K562 (cell line): ENCODE data around the gene GMNC. TPM values are rescaled to one million over a fixed set of nuclear protein-coding genes. Genes with fewer than 3 reads are reported as not detected.

Experiments
- ATAC-seq: fragments of 200-7000 bp; cut with Tn5 transposase; 3 replicates; pipeline ENCODE4 v1.9.1; 2020; ENCODE audit warnings: moderate library complexity
- BruUV-seq: library from RNA; stranded (reverse); fragments of 400-500 nt; replicated peaks from 2 replicates; lab custom pipeline; 2021; lab: Mats Ljungman, UMichigan
- CTCF ChIA-PET: fragments of 300-600 bp; formaldehyde crosslinking; extraction: SDS; loops from one replicate; lab custom pipeline; 2021; ENCODE audit warnings: low intra/inter-chr PET ratio; lab: Yijun Ruan, JAX
- POLR2A ChIA-PET: fragments of 300-600, 350-650 bp; sonication (Branson Sonifier 250); formaldehyde crosslinking; extraction: SDS; loops from one replicate; lab custom pipeline; 2021; ENCODE audit warnings: antibody characterized with exemption, inconsistent platforms; lab: Yijun Ruan, JAX
- DNase-seq, 4 experiments: peaks; one replicate each; pipeline versions ENCODE4 v3.0.0 to v3.0.0-alpha.2; 2011 to 2018; ENCODE audit warnings: low spot score in 3 of 4, mixed read lengths in 3 of 4; ENCODE audit errors: extremely low read depth in 1 of 4
- FAIRE-seq: peaks from 2 replicates; lab custom pipeline; 2011; peaks lifted over from hg19 to GRCh38; lab: Jason Lieb, UNC
- H2AFZ ChIP-seq: 2 replicates; pipeline ENCODE4 v1.6.0; 2011; ENCODE audit warnings: low read depth, low read length, control low read depth, inconsistent platforms
- H3K27ac ChIP-seq: fragments of 200-600 bp; 3 replicates; pipeline ENCODE4 v1.8.0; 2011; ENCODE audit warnings: low read depth, mild to moderate bottlenecking, control low read depth, inconsistent platforms, low read length, moderate library complexity, mixed read lengths; ENCODE audit errors: extremely low read depth
- H3K27me3 ChIP-seq, 2 experiments: fragments of 300-600 bp in 1 of 2; 2 replicates in 1 of 2; 3 replicates in 1 of 2; pipeline versions ENCODE4 v1.6.0 to v1.8.0; 2011; ENCODE audit warnings: inconsistent platforms in 2 of 2, low read length in 2 of 2, mild to moderate bottlenecking in 1 of 2, mixed read lengths in 1 of 2, moderate library complexity in 1 of 2; ENCODE audit not compliant: control insufficient read depth in 2 of 2, insufficient read depth in 2 of 2
- H3K36me3 ChIP-seq: fragments of 300-600 bp; 3 replicates; pipeline ENCODE4 v1.8.0; 2011; ENCODE audit warnings: mild to moderate bottlenecking, low read length, inconsistent platforms; ENCODE audit not compliant: control insufficient read depth, insufficient read depth
- H3K4me1 ChIP-seq, 2 experiments: fragments of 200-600 bp in 1 of 2; replicated peaks in 1 of 2; 2 replicates in 1 of 2; 3 replicates in 1 of 2; pipeline versions ENCODE4 v1.5.1 to v1.8.0; 2011; ENCODE audit warnings: inconsistent platforms in 2 of 2, low read length in 2 of 2, mild to moderate bottlenecking in 1 of 2, mixed read lengths in 1 of 2, moderate library complexity in 1 of 2; ENCODE audit not compliant: control insufficient read depth in 2 of 2, insufficient read depth in 2 of 2
- H3K4me2 ChIP-seq: 2 replicates; pipeline ENCODE4 v1.6.1; 2011; ENCODE audit warnings: low read length, control low read depth, inconsistent platforms, mixed read lengths; ENCODE audit not compliant: insufficient read depth
- H3K4me3 ChIP-seq: fragments of 200-600 bp; sonication (generic), shearing (Covaris generic); 2 replicates; pipeline ENCODE4 v1.5.1; 2016; ENCODE audit warnings: control low read depth, inconsistent platforms
- H3K79me2 ChIP-seq: fragments of 200-600 bp; 3 replicates; pipeline ENCODE4 v1.8.0; 2011; ENCODE audit warnings: low read length, inconsistent platforms; ENCODE audit not compliant: control insufficient read depth, insufficient read depth
- H3K9ac ChIP-seq, 2 experiments: 2 replicates each; pipeline versions ENCODE4 v1.6.0 to v1.6.1; 2011; ENCODE audit warnings: low read depth in 2 of 2, low read length in 2 of 2, control low read depth in 1 of 2, inconsistent platforms in 1 of 2, mild to moderate bottlenecking in 1 of 2, mixed read lengths in 1 of 2; ENCODE audit not compliant: insufficient read depth in 1 of 2
- H3K9me1 ChIP-seq: one replicate; pipeline ENCODE4 v1.6.0; 2011; ENCODE audit warnings: inconsistent platforms, mild to moderate bottlenecking, low read length, moderate library complexity; ENCODE audit not compliant: control insufficient read depth, insufficient read depth
- H3K9me3 ChIP-seq: replicated peaks from 2 replicates; pipeline ENCODE4 v1.5.1; 2011; ENCODE audit warnings: low read depth, low read length, inconsistent platforms; ENCODE audit not compliant: control insufficient read depth, insufficient read depth
- H4K20me1 ChIP-seq: replicated peaks from 2 replicates; pipeline ENCODE4 v1.6.1; 2011; ENCODE audit warnings: low read length, inconsistent platforms, mixed read lengths; ENCODE audit not compliant: control insufficient read depth, insufficient read depth
- BRD4 ChIP-seq: fragments of 200-600 bp; sonication (generic); IDR thresholded peaks from 2 replicates; pipeline ENCODE4 v1.6.1; 2017; ENCODE audit warnings: inconsistent platforms
- CBX2 ChIP-seq: fragments of 200-600 bp; sonication (generic); IDR thresholded peaks from one replicate; pipeline ENCODE4 v1.6.1; 2012; ENCODE audit warnings: mild to moderate bottlenecking, low read length, inconsistent platforms; ENCODE audit not compliant: insufficient read depth, poor library complexity, severe bottlenecking
- CREBBP ChIP-seq: IDR thresholded peaks from one replicate; pipeline ENCODE4 v1.6.1; 2012; ENCODE audit warnings: low read depth, mild to moderate bottlenecking, control low read depth, inconsistent platforms, low read length
- FIP1L1 ChIP-seq: fragments of 200-400 bp; formaldehyde crosslinking; IDR thresholded peaks from 2 replicates; pipeline ENCODE4 v1.6.1; 2018; ENCODE audit warnings: mild to moderate bottlenecking, low read depth, low read length; ENCODE audit not compliant: poor library complexity, severe bottlenecking
- L3MBTL2 ChIP-seq: fragments of 450-650 bp; IDR thresholded peaks from 2 replicates; pipeline ENCODE4 v1.6.1; 2016; ENCODE audit warnings: mild to moderate bottlenecking, moderate library complexity
- LEF1 ChIP-seq: fragments of 450-650 bp; IDR thresholded peaks from 2 replicates; pipeline ENCODE4 v1.6.1; 2016; ENCODE audit warnings: mild to moderate bottlenecking
- NFE2 ChIP-seq: IDR thresholded peaks from 2 replicates; pipeline ENCODE4 v1.6.1; 2014; ENCODE audit warnings: antibody characterized with exemption, low read depth
- RBBP5 ChIP-seq: fragments of 200-600 bp; sonication (generic); IDR thresholded peaks from 2 replicates; pipeline ENCODE4 v1.6.1; 2012; ENCODE audit warnings: borderline replicate concordance, mild to moderate bottlenecking, low read length, control low read depth, inconsistent platforms; ENCODE audit not compliant: insufficient read depth, poor library complexity, severe bottlenecking
- RFX7 ChIP-seq: fragments of 250-450 bp; sonication (Bioruptor Pico); IDR thresholded peaks from 2 replicates; pipeline ENCODE4 v1.5.1; 2021; ENCODE audit warnings: mild to moderate bottlenecking
- SMARCB1 ChIP-seq: IDR thresholded peaks from 2 replicates; pipeline ENCODE4 v1.6.1; 2011; ENCODE audit warnings: improper control_type of control experiment, low read depth; ENCODE audit not compliant: insufficient read length
- SNRNP70 ChIP-seq: fragments of 200-400 bp; formaldehyde crosslinking; optimal IDR thresholded peaks from 2 replicates; pipeline ENCODE3; 2017; ENCODE audit warnings: low read depth, low read length
- SRSF3 ChIP-seq: fragments of 200-400 bp; formaldehyde crosslinking; IDR thresholded peaks from 2 replicates; pipeline ENCODE4 v1.6.1; 2016; ENCODE audit warnings: mild to moderate bottlenecking, low read length, moderate library complexity; ENCODE audit not compliant: insufficient read depth
- SRSF7 ChIP-seq: fragments of 200-400 bp; formaldehyde crosslinking; optimal IDR thresholded peaks from 2 replicates; pipeline ENCODE3; 2017; ENCODE audit warnings: mild to moderate bottlenecking, low read depth, low read length
- ZNF561 ChIP-seq: fragments of 450-650 bp; formaldehyde crosslinking; conservative IDR thresholded peaks from 2 replicates; pipeline ENCODE4 v1.4.0; 2020; ENCODE audit warnings: mild to moderate bottlenecking, moderate library complexity
- WGBS: fragments of 100-300 bp; shearing (Covaris generic); methylation state at CpG from one replicate; pipeline ENCODE4 v1.1.6; 2016; ENCODE audit warnings: low coverage, mixed read lengths; ENCODE audit not compliant: insufficient coverage; ENCODE audit errors: missing lambda C conversion rate; 5-methylcytosine and 5-hydroxymethylcytosine counted together
- in situ Hi-C: fragments of 300-500 bp; cut with MboI; formaldehyde crosslinking; loops from 4 replicates; pipeline ENCODE4 v1.15.0; 2018; ENCODE audit warnings: inconsistent platforms, mixed read lengths
- intact Hi-C: fragments of 100-400 bp; cut with micrococcal nuclease; formaldehyde crosslinking; loops from 2 replicates; pipeline ENCODE4 v1.14.2; 2022
- polyA plus RNA-seq, 8 experiments: library from polyadenylated mRNA; depleted of rRNA in 4 of 8; stranded (reverse) in 5 of 8; unstranded in 3 of 8; fragments of >200 nt; fragmentation: Nextera tagmentation in 2 of 8; fragmentation: Illumina TruSeq in 1 of 8; extraction: Ambion mirVana in 2 of 8; extraction: Trizol in 1 of 8; gene quantifications; 2 replicates each; pipeline versions ENCODE4 v1.2.1 to v1.2.3, GENCODE V29; 2011 to 2014; ENCODE audit warnings: inconsistent platforms in 1 of 8, missing spikeins in 1 of 8
- total RNA-seq, 7 experiments: library from RNA; depleted of rRNA in 6 of 7; stranded (reverse); fragments of >200 nt in 6 of 7; fragmentation: Illumina TruSeq in 2 of 7; extraction: Trizol in 2 of 7; gene quantifications; 2 replicates each; pipeline versions ENCODE4 v1.2.1 to v1.2.3, GENCODE V29; 2011 to 2021; ENCODE audit warnings: low replicate concordance in 1 of 7
- TF ChIP-seq, protein P1 (sequence below): IDR thresholded peaks from 3 replicates; pipeline ENCODE4 v1.6.1; 2011; ENCODE audit warnings: borderline replicate concordance, mild to moderate bottlenecking; ENCODE audit not compliant: insufficient read length, insufficient read depth
- TF ChIP-seq, protein P2 (sequence below): sonication (generic); IDR thresholded peaks from 2 replicates; pipeline ENCODE4 v1.6.1; 2016

GMNC gene
- total and polyA plus RNA-seq, 9 of the 15 experiments (the other 6 are each of a cell fraction or from before 2014, with no cell fraction given): not detected

DNA sequence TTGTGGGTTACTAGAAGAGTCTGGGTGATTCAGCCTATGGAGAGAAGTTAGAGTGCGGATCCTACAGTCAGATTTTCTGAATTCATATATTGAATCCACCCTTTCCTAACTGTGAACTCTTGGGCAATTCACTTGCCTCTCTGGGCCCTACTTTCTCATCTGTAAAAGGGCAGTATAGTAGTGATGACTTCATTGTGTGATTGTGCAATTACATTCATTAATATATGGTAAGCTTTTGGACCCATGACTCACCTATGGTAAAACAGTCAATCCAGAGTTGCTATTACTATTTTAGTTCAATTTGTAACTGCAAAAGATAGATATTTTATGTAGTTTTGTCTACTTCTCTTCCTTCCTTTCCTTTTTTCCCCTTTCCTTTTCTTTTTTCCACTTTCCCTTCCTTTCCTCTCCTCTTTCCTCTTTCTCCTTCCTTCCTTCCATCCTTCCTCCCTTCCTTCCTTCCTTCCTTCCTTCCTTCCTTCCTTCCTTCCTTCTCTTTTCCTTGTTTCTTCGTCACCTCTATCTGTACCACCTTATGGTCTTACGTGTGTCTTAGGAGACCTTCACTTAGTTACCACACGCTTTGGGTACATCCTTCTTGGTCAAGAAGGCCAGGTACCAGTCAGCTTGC, 37.0 kb downstream of the GMNC start:
- no peak overlapping the region for H2AFZ ChIP-seq
- H3K4me1 ChIP-seq: no peaks in the 10 kb centered on the region
- 9% methylated on average over 3 of the region's 4 CpGs for WGBS
- H3K36me3 ChIP-seq: no peaks in the 10 kb centered on the region
- POLR2A ChIA-PET: no interaction called here
- FAIRE-seq (no peak), DNase-seq (no peak), ATAC-seq (no peak)
- BruUV-seq: no TSS peak
- no peak overlapping the region for H3K9ac ChIP-seq
- H3K79me2 ChIP-seq: no peaks in the 10 kb centered on the region
- H3K9me3 ChIP-seq: no peaks in the 10 kb centered on the region; the same call in 1 of the 2 replicates
- in situ Hi-C loops (no loop called here), intact Hi-C loops (no loop called here)
- H3K9me1 ChIP-seq: no peaks in the 10 kb centered on the region
- no peaks in the 10 kb centered on the region for H4K20me1 ChIP-seq
- no peak overlapping the region for H3K27ac ChIP-seq
- TF ChIP-seq RBBP5 (no peak), CBX2 (no peak), SMARCB1 (no peak), NFE2 (no peak), SRSF3 (no peak), LEF1 (no peak), SNRNP70 (no peak), RFX7 (no peak), CREBBP (no peak), FIP1L1 (no peak), SRSF7 (no peak), BRD4 (no peak), ZNF561 (CRISPR knock-in tag) (no peak), L3MBTL2 (no peak)
- TF ChIP-seq, protein P1, sequence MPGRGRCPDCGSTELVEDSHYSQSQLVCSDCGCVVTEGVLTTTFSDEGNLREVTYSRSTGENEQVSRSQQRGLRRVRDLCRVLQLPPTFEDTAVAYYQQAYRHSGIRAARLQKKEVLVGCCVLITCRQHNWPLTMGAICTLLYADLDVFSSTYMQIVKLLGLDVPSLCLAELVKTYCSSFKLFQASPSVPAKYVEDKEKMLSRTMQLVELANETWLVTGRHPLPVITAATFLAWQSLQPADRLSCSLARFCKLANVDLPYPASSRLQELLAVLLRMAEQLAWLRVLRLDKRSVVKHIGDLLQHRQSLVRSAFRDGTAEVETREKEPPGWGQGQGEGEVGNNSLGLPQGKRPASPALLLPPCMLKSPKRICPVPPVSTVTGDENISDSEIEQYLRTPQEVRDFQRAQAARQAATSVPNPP: no peak
- TF ChIP-seq, protein P2, sequence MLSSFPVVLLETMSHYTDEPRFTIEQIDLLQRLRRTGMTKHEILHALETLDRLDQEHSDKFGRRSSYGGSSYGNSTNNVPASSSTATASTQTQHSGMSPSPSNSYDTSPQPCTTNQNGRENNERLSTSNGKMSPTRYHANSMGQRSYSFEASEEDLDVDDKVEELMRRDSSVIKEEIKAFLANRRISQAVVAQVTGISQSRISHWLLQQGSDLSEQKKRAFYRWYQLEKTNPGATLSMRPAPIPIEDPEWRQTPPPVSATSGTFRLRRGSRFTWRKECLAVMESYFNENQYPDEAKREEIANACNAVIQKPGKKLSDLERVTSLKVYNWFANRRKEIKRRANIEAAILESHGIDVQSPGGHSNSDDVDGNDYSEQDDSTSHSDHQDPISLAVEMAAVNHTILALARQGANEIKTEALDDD: no peak
- H3K4me2 ChIP-seq: no peak overlapping the region
- H3K4me3 ChIP-seq: no peak overlapping the region
- CTCF ChIA-PET: no interaction called here
- no peaks in the 10 kb centered on the region for H3K27me3 ChIP-seq
